Coronary artery (tissue), 2 donors: ENCODE data around the gene CPLX3.

Experiments used
- DNase-seq: peaks from one replicate; pipeline ENCODE4 v3.0.0-alpha.2; 2017; ENCODE audit warnings: low spot score
- H3K27ac ChIP-seq, 2 donors: fragments of 200-600 bp; sonication (generic); one replicate each; pipeline ENCODE4 v1.5.1; 2016 to 2019
- H3K4me3 ChIP-seq: fragments of 200-600 bp; sonication (generic); 2 replicates; pipeline ENCODE4 v1.5.1; 2016; ENCODE audit warnings: mild to moderate bottlenecking, moderate library complexity
- CTCF ChIP-seq: fragments of 200-600 bp; sonication (generic); IDR thresholded peaks from one replicate; pipeline ENCODE4 v1.5.1; 2019; ENCODE audit warnings: antibody characterized with exemption

Gene CPLX3

GRCh38 chr15:74865316-74865715 lies 38.9 kb downstream of the CPLX3 start:
- no peak overlapping the region for H3K27ac ChIP-seq
- no peak for TF ChIP-seq CTCF

GRCh38 chr15:74866090-74866489 lies 39.7 kb downstream of the CPLX3 start:
- no peak overlapping the region for H3K4me3 ChIP-seq
- DNase-seq, result no peak
- no peak overlapping the region for H3K27ac ChIP-seq
- TF ChIP-seq CTCF, result no peak

More at GRCh38 chr15:74865316-74865715, 38.9 kb downstream of the CPLX3 start:
- DNase-seq, result no peak
- no peak overlapping the region for H3K4me3 ChIP-seq

- H3K27ac ChIP-seq, result peak overlapping the region in 1 of 2 donors; percentile 62
- H3K4me3 ChIP-seq, result no peak overlapping the region
- DNase-seq, result no peak
- no peak for TF ChIP-seq CTCF
Observed at GRCh38 chr15:74867466-74868038, 41.1 kb downstream of the CPLX3 start.

GRCh38 chr15:74868059-74868458 lies 41.6 kb downstream of the CPLX3 start:
- H3K27ac ChIP-seq, result peak overlapping the region in 1 of 2 donors; percentile 62
- no peak overlapping the region for H3K4me3 ChIP-seq
- TF ChIP-seq CTCF, result no peak
- DNase-seq, result no peak

GRCh38 chr15:74869372-74869725 lies 42.9 kb downstream of the CPLX3 start:
- peak overlapping the region in 1 of 2 donors; percentile 74 for H3K27ac ChIP-seq
- DNase-seq, result no peak
- peak overlapping the region; percentile 27 for H3K4me3 ChIP-seq
- no peak for TF ChIP-seq CTCF

GRCh38 chr15:74869726-74870407 lies 43.4 kb downstream of the CPLX3 start:
- Histone ChIP-seq H3K4me3 (peak overlapping the region; percentile 27), H3K27ac (peak overlapping the region in 1 of 2 donors; percentile 74)
- TF ChIP-seq CTCF, result no peak
- peak; percentile 81 for DNase-seq
